Measurements from ENCODE around the gene KCNMA1. TPM values are rescaled to one million over a fixed set of nuclear protein-coding genes. Genes with fewer than 3 reads are reported as not detected.

The KCNMA1 gene
- total and polyA plus RNA-seq, 10 of the 15 experiments (the other 5 are each of a cell fraction or from before 2014, with no cell fraction given) = 8.5 to 77.0 (median 21.3) TPM

DNA sequence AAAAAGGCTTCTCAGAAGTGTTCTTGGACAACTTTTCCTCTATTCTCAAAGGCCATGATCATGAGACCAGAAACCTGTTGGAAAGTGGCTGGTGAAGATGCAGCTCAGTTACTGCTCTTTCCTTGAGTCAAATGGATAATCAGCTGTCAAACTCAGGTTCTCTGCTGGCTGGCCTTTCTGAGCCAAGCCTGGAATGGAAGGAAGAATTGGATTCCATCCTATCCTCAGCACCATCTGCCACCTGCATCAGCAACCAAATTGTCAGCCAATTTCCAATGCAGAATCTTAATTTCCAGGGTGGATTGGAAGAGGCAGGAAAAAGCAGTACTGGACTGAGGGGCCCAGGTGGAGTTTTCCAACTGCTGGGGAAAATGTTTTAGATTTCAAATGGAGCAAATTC is 631.7 kb downstream of the KCNMA1 start:
- ChIA-PET POLR2A (no interaction called here), RAD21 (ENCODE audit: unreplicated experiment) (interaction anchor here (1.1 kb wide), 1 partner anchor 21 kb away, joined by 3 read pairs; no protein-coding TSS in a partner anchor), SMC1A (ENCODE audit: uncharacterized antibody, unreplicated experiment) (interaction anchor here (0.7 to 1.7 kb wide), 9 partner anchors 9 to 453 kb away, joined by 3 to 11 read pairs (median 3); no protein-coding TSS in a partner anchor), CTCF (interaction anchor here (0.6 to 3.3 kb wide), 14 partner anchors 8 to 693 kb away, joined by 3 to 20 read pairs (median 5); no protein-coding TSS in a partner anchor)
- FAIRE-seq (no peak), ATAC-seq (no peak), DNase-seq (ENCODE audit: low read depth, low spot score) (no peak)
- Histone ChIP-seq H3K4me3 (no peak overlapping the region), H3K9me3 (replicated peaks; ENCODE audit: control insufficient read depth, insufficient read depth, low read length) (no peaks in the 10 kb centered on the region), H3K36me3 (ENCODE audit: control insufficient read depth in 2 of 2, insufficient read depth in 2 of 2, low read length in 1 of 2) (no peaks in the 10 kb centered on the region), H4K20me1 (ENCODE audit: control insufficient read depth, insufficient read depth) (no peaks in the 10 kb centered on the region), H3K27me3 (replicated peaks in 1 of 2; ENCODE audit: control insufficient read depth in 2 of 2, insufficient read depth in 2 of 2, low read length in 1 of 2) (no peaks in the 10 kb centered on the region), H3K27ac (ENCODE audit: control insufficient read depth, insufficient read depth) (no peak overlapping the region), H3K4me2 (ENCODE audit: control insufficient read depth, insufficient read depth) (no peak overlapping the region), H3K9ac (ENCODE audit: control insufficient read depth, insufficient read depth, low read length) (no peak overlapping the region), H3K79me2 (ENCODE audit: control insufficient read depth, insufficient read depth, low read length) (no peaks in the 10 kb centered on the region), H2AFZ (ENCODE audit: control insufficient read depth, low read depth, low read length) (no peak overlapping the region), H3K4me1 (ENCODE audit: control insufficient read depth, insufficient read depth, low read length) (no peaks in the 10 kb centered on the region)
- intact Hi-C loops (cut with micrococcal nuclease; ENCODE audit: unreplicated experiment) (loop anchor here (5.0 kb wide), 1 partner anchor 106 kb away; no protein-coding TSS in a partner anchor), in situ Hi-C loops (cut with MboI) (no loop called here)
- BruUV-seq (replicated peaks) = no TSS peak
- TF ChIP-seq NFIC (IDR thresholded peaks at IDR 0.05; ENCODE audit: low read depth, low read length) = no peak
- no peak for TF ChIP-seq CREM (IDR thresholded peaks at IDR 0.05; ENCODE audit: low read depth)
- no peak for TF ChIP-seq NRF1 (conservative IDR thresholded peaks at IDR 0.05; ENCODE audit: low read depth, low read length)
- no peak for TF ChIP-seq EGR1 (IDR thresholded peaks at IDR 0.05; ENCODE audit: borderline replicate concordance in 1 of 2, low read depth in 2 of 2, low read length in 2 of 2)
- TF ChIP-seq, protein P1, sequence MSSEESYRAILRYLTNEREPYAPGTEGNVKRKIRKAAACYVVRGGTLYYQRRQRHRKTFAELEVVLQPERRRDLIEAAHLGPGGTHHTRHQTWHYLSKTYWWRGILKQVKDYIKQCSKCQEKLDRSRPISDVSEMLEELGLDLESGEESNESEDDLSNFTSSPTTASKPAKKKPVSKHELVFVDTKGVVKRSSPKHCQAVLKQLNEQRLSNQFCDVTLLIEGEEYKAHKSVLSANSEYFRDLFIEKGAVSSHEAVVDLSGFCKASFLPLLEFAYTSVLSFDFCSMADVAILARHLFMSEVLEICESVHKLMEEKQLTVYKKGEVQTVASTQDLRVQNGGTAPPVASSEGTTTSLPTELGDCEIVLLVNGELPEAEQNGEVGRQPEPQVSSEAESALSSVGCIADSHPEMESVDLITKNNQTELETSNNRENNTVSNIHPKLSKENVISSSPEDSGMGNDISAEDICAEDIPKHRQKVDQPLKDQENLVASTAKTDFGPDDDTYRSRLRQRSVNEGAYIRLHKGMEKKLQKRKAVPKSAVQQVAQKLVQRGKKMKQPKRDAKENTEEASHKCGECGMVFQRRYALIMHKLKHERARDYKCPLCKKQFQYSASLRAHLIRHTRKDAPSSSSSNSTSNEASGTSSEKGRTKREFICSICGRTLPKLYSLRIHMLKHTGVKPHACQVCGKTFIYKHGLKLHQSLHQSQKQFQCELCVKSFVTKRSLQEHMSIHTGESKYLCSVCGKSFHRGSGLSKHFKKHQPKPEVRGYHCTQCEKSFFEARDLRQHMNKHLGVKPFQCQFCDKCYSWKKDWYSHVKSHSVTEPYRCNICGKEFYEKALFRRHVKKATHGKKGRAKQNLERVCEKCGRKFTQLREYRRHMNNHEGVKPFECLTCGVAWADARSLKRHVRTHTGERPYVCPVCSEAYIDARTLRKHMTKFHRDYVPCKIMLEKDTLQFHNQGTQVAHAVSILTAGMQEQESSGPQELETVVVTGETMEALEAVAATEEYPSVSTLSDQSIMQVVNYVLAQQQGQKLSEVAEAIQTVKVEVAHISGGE (CRISPR knock-in tag; IDR thresholded peaks at IDR 0.05) = no peak
- no peak for TF ChIP-seq KAT2A (conservative IDR thresholded peaks at IDR 0.05; ENCODE audit: control insufficient read depth, low read depth, low read length)
- no peak for TF ChIP-seq FOXK2 (IDR thresholded peaks at IDR 0.05)
- TF ChIP-seq RCOR1 (conservative IDR thresholded peaks at IDR 0.05; ENCODE audit: low read depth, low read length) = no peak
